Thyroid gland (tissue), 4 donors: ENCODE measurements around the gene DDX23. TPM values are rescaled to one million over a fixed set of nuclear protein-coding genes. Genes with fewer than 3 reads are reported as not detected.
A peak's percentile ranks its signal among the peaks of the same experiment; 100 is the strongest.

Experiments
- DNase-seq, 2 donors: peaks; one replicate each; pipeline ENCODE4 v3.0.0-alpha.2; 2019
- H3K27ac ChIP-seq, 3 donors: fragments of 200-600 bp; sonication (generic); 1 replicate in 2 of 3; 2 replicates in 1 of 3; pipeline ENCODE4 v1.5.1; 2016 to 2019; ENCODE audit warnings: mild to moderate bottlenecking in 1 of 3, moderate library complexity in 1 of 3
- H3K27me3 ChIP-seq: fragments of 200-600 bp; sonication (generic); one replicate; pipeline ENCODE4 v1.5.1; 2019
- H3K36me3 ChIP-seq, 2 donors: fragments of 200-600 bp; sonication (generic); one replicate each; pipeline ENCODE4 v1.5.1; 2016 to 2019
- H3K4me1 ChIP-seq, 2 donors: fragments of 200-600 bp; sonication (generic); one replicate each; pipeline ENCODE4 v1.5.1; 2017 to 2019
- H3K4me3 ChIP-seq, 3 donors: fragments of 200-600 bp; sonication (generic); replicated peaks in 1 of 3; 1 replicate in 2 of 3; 2 replicates in 1 of 3; pipeline ENCODE4 v1.5.1; 2016; ENCODE audit warnings: mild to moderate bottlenecking in 1 of 3
- H3K9me3 ChIP-seq: fragments of 200-600 bp; sonication (generic); one replicate; pipeline ENCODE4 v1.5.1; 2017
- POLR2A ChIP-seq, 2 donors: fragments of 450-650 bp; IDR thresholded peaks; one replicate each; pipeline ENCODE4 v1.6.1; 2017; ENCODE audit warnings: antibody characterized with exemption in 2 of 2, mild to moderate bottlenecking in 2 of 2, moderate library complexity in 1 of 2
- WGBS, 2 donors: methylation state at CpG; one replicate each; pipeline ENCODE4 v1.1.5; 2017; 5-methylcytosine and 5-hydroxymethylcytosine counted together
- intact Hi-C: fragments of 100-400 bp; cut with DNase I; formaldehyde crosslinking; loops from one replicate; pipeline ENCODE4 v1.15.1; 2023
- total RNA-seq, 4 donors: library from RNA; depleted of rRNA; stranded (reverse); fragments of >200 nt; gene quantifications; one replicate each; pipeline ENCODE4 v1.2.3, GENCODE V29; 2016
- TF ChIP-seq, protein P1 (sequence below), 6 experiments: fragments of 200-600 bp in 3 of 6; fragments of 450-650 bp in 3 of 6; sonication (generic) in 3 of 6; IDR thresholded peaks; one replicate each; pipeline ENCODE4 v1.5.1; 2016 to 2019; ENCODE audit warnings: antibody characterized with exemption in 6 of 6, mild to moderate bottlenecking in 2 of 6, inconsistent platforms in 1 of 6, moderate library complexity in 1 of 6

Gene DDX23
- total RNA-seq, 4 donors from 2014 or later: 59.4 to 88.2 (median 70.9) TPM

- no peaks in the 10 kb centered on the region for H3K36me3 ChIP-seq
- 1 to 3% methylated on average over 40 to 45 of the region's 79 CpGs for WGBS, 2 donors
- H3K9me3 ChIP-seq: no peaks in the 10 kb centered on the region
- TF ChIP-seq, protein P1, sequence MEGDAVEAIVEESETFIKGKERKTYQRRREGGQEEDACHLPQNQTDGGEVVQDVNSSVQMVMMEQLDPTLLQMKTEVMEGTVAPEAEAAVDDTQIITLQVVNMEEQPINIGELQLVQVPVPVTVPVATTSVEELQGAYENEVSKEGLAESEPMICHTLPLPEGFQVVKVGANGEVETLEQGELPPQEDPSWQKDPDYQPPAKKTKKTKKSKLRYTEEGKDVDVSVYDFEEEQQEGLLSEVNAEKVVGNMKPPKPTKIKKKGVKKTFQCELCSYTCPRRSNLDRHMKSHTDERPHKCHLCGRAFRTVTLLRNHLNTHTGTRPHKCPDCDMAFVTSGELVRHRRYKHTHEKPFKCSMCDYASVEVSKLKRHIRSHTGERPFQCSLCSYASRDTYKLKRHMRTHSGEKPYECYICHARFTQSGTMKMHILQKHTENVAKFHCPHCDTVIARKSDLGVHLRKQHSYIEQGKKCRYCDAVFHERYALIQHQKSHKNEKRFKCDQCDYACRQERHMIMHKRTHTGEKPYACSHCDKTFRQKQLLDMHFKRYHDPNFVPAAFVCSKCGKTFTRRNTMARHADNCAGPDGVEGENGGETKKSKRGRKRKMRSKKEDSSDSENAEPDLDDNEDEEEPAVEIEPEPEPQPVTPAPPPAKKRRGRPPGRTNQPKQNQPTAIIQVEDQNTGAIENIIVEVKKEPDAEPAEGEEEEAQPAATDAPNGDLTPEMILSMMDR (IDR thresholded peaks at IDR 0.05): no peak
- peak in 1 of 2 donors; percentile 15 for TF ChIP-seq POLR2A (IDR thresholded peaks at IDR 0.05)
- intact Hi-C loops: no loop called here
- H3K27me3 ChIP-seq: no peaks in the 10 kb centered on the region
- no peak within 1 kb of the TSS for H3K27ac ChIP-seq
- DNase-seq: peak; percentile 69 to 70
- H3K4me1 ChIP-seq: peaks cover 24 to 36% of the 10 kb centered on the region in 2 donors
- peak within 1 kb of the TSS; percentile 22 to 67 (median 66) for H3K4me3 ChIP-seq
Measured at GRCh38 chr12:48817873-48818830, 33.8 kb downstream of the DDX23 start, which contains the start of gene CACNB3. Gene CACNB3 (plus strand): TSS chr12:48818496. CDS start chr12:48818930, 434 bp downstream.

DNA sequence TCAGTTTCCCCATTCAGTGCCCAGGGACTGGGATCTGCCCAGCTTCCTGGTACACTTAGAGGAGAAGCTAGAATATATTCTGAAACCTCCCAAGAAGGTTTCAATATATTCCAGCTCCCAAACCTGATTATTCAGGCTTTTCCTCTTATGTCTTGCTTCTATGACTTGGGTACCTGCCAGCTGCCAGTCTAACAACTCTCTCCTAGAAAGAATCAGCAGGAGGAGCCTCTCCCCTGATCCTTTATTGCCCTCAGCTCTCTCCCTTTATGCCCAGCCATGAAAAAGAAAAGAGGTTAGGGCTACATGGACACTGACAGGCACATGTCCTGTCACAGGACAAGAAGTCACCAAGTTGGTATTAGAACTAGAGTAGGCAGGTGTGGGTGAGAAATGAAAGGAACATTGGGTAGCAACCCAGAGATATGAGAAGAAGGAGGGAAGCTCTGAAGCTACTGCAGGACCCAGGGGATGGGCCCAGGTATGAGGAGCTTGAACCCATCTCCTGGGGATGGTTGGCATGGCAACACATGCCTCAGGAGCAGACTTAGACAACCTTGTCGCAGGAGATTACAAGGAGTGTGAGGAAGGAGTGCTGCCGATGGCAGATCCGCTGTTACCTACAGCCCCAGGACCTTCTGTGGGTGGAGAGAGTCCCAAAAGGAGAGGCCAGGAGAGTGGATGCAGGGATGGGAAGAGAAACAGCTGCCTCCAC, 35.7 kb downstream of the DDX23 start:
- H3K27me3 ChIP-seq: no peaks in the 10 kb centered on the region
- peaks cover 24 to 31% of the 10 kb centered on the region in 2 donors for H3K4me1 ChIP-seq
- peak; percentile 86 to 89 for DNase-seq
- WGBS, 2 donors: 61 to 80% methylated on average over 3 of the region's 3 CpGs
- intact Hi-C loops: no loop called here
- peak overlapping the region in 1 of 3 donors; percentile 66 for H3K4me3 ChIP-seq
- H3K36me3 ChIP-seq: no peaks in the 10 kb centered on the region
- peak overlapping the region; percentile 78 to 90 (median 82) for H3K27ac ChIP-seq
- TF ChIP-seq POLR2A (IDR thresholded peaks at IDR 0.05): peak in 1 of 2 donors; percentile 16
- TF ChIP-seq, protein P1 (IDR thresholded peaks at IDR 0.05): no peak
- H3K9me3 ChIP-seq: no peaks in the 10 kb centered on the region

DNA sequence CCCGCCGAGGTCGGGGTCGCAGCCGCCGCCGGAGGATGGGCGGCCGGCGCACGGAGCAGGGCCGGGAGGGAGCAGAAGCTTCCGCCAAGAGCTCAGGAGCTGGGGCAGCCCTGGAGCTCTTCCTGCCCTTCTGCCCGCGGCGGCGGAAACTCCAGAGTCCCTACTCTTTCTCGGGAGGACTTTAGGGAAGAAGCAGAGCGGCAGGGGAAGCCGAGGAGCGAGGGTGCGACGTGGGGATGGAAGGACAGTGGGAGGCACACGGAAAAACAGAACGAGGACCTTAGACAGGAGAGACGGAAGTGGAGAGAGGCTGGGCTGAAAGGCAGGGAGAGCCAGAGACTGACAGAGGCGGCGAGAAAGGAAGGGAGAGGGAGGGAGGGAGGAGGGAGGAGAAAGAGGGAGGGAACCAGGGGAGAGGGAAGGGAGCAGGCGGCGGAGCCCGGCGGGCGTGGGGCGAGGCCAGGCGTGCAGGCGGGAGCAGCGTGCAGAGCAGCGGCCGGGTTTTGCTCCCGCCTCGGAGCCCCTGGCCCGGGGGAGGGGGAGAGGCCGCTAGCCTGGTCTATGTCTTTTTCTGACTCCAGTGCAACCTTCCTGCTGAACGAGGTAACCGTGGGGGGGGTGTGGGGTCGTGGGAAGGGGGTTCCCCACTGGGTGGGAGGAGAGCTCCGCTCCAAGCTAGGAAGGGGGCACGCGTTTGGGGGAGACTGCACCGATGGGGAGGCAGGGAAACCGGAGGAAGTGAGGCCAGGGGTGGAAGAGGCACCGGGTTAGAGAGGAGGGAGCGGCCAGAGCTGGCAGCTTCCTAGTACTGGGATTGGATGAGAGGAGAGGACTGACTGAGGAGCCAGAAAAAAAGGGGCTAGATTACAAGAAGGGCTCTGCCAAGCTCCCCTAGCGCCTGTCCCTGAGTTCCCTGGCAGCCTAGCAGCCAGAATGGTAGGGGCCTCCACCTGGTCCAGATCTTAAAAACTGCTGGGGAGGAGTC, 36.5 kb downstream of the DDX23 start:
- H3K9me3 ChIP-seq: no peaks in the 10 kb centered on the region

More for the DNA sequence above, 36.5 kb downstream of the DDX23 start:
- TF ChIP-seq, protein P1 (IDR thresholded peaks at IDR 0.05): no peak
- TF ChIP-seq POLR2A (IDR thresholded peaks at IDR 0.05): peak in 1 of 2 donors; percentile 79
- H3K27me3 ChIP-seq: no peaks in the 10 kb centered on the region
- peak; percentile 78 to 82 for DNase-seq
- H3K27ac ChIP-seq: peak overlapping the region; percentile 78 to 90 (median 82)
- 1% methylated on average over 40 to 54 of the region's 54 CpGs for WGBS, 2 donors
- H3K4me1 ChIP-seq: peaks cover 24 to 31% of the 10 kb centered on the region in 2 donors
- peak overlapping the region; percentile 66 to 87 (median 72) for H3K4me3 ChIP-seq
- no peaks in the 10 kb centered on the region for H3K36me3 ChIP-seq
- intact Hi-C loops: no loop called here
